HepG2 (cell line): ENCODE measurements around the gene PIGBOS1. TPM values are rescaled to one million over a fixed set of nuclear protein-coding genes. Genes with fewer than 3 reads are reported as not detected.

Experiments
- ATAC-seq: fragments of 200-7000 bp; cut with Tn5 transposase; 3 replicates; pipeline ENCODE4 v1.9.1; 2020; ENCODE audit warnings: mild to moderate bottlenecking, moderate library complexity
- BruUV-seq: library from RNA; stranded (reverse); fragments of 400-500 nt; replicated peaks from 2 replicates; lab custom pipeline; 2021; lab: Mats Ljungman, UMichigan
- CTCF ChIA-PET: fragments of 300-600 bp; formaldehyde crosslinking; extraction: SDS; loops from one replicate; lab custom pipeline; 2021; ENCODE audit warnings: low total read pairs, inconsistent platforms, low intra/inter-chr PET ratio; lab: Yijun Ruan, JAX
- POLR2A ChIA-PET: fragments of 350-600 bp; sonication (Branson Sonifier 250); formaldehyde crosslinking; loops from one replicate; lab custom pipeline; 2020; ENCODE audit warnings: antibody characterized with exemption, inconsistent platforms; lab: Yijun Ruan, JAX
- DNase-seq: peaks from one replicate; pipeline ENCODE4 v3.0.0-alpha.2; 2015; ENCODE audit warnings: low spot score
- FAIRE-seq: peaks from 3 replicates; lab custom pipeline; 2011; peaks lifted over from hg19 to GRCh38; lab: Jason Lieb, UNC
- H2AFZ ChIP-seq: one replicate; pipeline ENCODE4 v1.6.1; 2011; ENCODE audit warnings: low read length, inconsistent platforms
- H3K27ac ChIP-seq: fragments of 300-600 bp; 3 replicates; pipeline ENCODE4 v1.8.0; 2011; ENCODE audit warnings: mixed run types, mild to moderate bottlenecking, mixed read lengths, low read length, inconsistent platforms; ENCODE audit not compliant: insufficient read depth; ENCODE audit errors: extremely low read length
- H3K27me3 ChIP-seq, 2 experiments: fragments of 200-600 bp in 1 of 2; 2 replicates in 1 of 2; 3 replicates in 1 of 2; pipeline versions ENCODE4 v1.6.0 to v1.8.0; 2011; ENCODE audit warnings: low read length in 2 of 2, mild to moderate bottlenecking in 2 of 2, moderate library complexity in 2 of 2, inconsistent platforms in 1 of 2; ENCODE audit not compliant: insufficient read depth in 2 of 2, control insufficient read depth in 1 of 2
- H3K36me3 ChIP-seq, 2 experiments: fragments of 200-600 bp in 1 of 2; replicated peaks in 1 of 2; 2 replicates in 1 of 2; 3 replicates in 1 of 2; pipeline versions ENCODE4 v1.5.1 to v1.8.0; 2011; ENCODE audit warnings: low read length in 2 of 2, inconsistent platforms in 1 of 2; ENCODE audit not compliant: insufficient read depth in 2 of 2, control insufficient read depth in 1 of 2
- H3K4me1 ChIP-seq: 2 replicates; pipeline ENCODE4 v1.5.1; 2012; ENCODE audit warnings: low read length, inconsistent platforms; ENCODE audit not compliant: insufficient read depth
- H3K4me2 ChIP-seq: 2 replicates; pipeline ENCODE4 v1.6.0; 2011; ENCODE audit warnings: low read depth, low read length, inconsistent platforms
- H3K4me3 ChIP-seq, 3 experiments: fragments of 200-600 bp in 1 of 3; sonication (generic), shearing (Covaris generic) in 1 of 3; replicated peaks in 1 of 3; 2 replicates each; pipeline ENCODE4 v1.5.1; 2011 to 2016; ENCODE audit warnings: low read length in 3 of 3, inconsistent platforms in 2 of 3, low read depth in 2 of 3, mild to moderate bottlenecking in 2 of 3, control low read depth in 1 of 3, mixed read lengths in 1 of 3; ENCODE audit not compliant: insufficient read depth in 1 of 3
- H3K79me2 ChIP-seq: one replicate; pipeline ENCODE4 v1.6.1; 2011; ENCODE audit warnings: low read length, inconsistent platforms; ENCODE audit not compliant: insufficient read depth
- H3K9ac ChIP-seq: 2 replicates; pipeline ENCODE4 v1.6.0; 2011; ENCODE audit warnings: mild to moderate bottlenecking, low read depth, low read length, inconsistent platforms; ENCODE audit not compliant: insufficient read depth
- H3K9me3 ChIP-seq: 2 replicates; pipeline ENCODE4 v1.5.1; 2012; ENCODE audit warnings: mild to moderate bottlenecking, low read length
- H4K20me1 ChIP-seq: 2 replicates; pipeline ENCODE4 v1.6.0; 2011; ENCODE audit warnings: inconsistent platforms, mild to moderate bottlenecking, low read length, moderate library complexity; ENCODE audit not compliant: insufficient read depth
- BATF2 ChIP-seq: sonication (generic); formaldehyde crosslinking; IDR thresholded peaks from 2 replicates; pipeline ENCODE4 v1.8.0; 2022; ENCODE audit warnings: mild to moderate bottlenecking, missing genetic modification reagents, moderate library complexity
- HMGXB4 ChIP-seq, 2 experiments: sonication (generic) in 1 of 2; formaldehyde crosslinking in 1 of 2; IDR thresholded peaks; 2 replicates each; pipeline versions ENCODE4 v1.4.0 to v1.6.1; 2018 to 2020; ENCODE audit warnings: missing genetic modification reagents in 2 of 2, borderline replicate concordance in 1 of 2, low read depth in 1 of 2, mild to moderate bottlenecking in 1 of 2, missing biosample characterization in 1 of 2
- HOXA7 ChIP-seq: sonication (generic); formaldehyde crosslinking; IDR thresholded peaks from 2 replicates; pipeline ENCODE4 v1.8.1; 2022; ENCODE audit warnings: mild to moderate bottlenecking, missing genetic modification reagents, moderate library complexity
- KLF16 ChIP-seq, 2 experiments: sonication (generic) in 1 of 2; formaldehyde crosslinking in 1 of 2; IDR thresholded peaks; 2 replicates each; pipeline versions ENCODE4 v1.6.1 to v1.8.0; 2016 to 2023; ENCODE audit warnings: missing genetic modification reagents in 2 of 2, missing compliant biosample characterization in 1 of 2
- MED8 ChIP-seq: sonication (generic); formaldehyde crosslinking; IDR thresholded peaks from 2 replicates; pipeline ENCODE4 v1.8.1; 2023; ENCODE audit warnings: mild to moderate bottlenecking, missing genetic modification reagents; ENCODE audit not compliant: insufficient replicate concordance
- PITX1 ChIP-seq: sonication (generic); formaldehyde crosslinking; IDR thresholded peaks from 2 replicates; pipeline ENCODE4 v1.5.1; 2020; ENCODE audit warnings: mild to moderate bottlenecking, missing genetic modification reagents
- POLR2G ChIP-seq: fragments of 200-400 bp; formaldehyde crosslinking; IDR thresholded peaks from 2 replicates; pipeline ENCODE4 v1.6.1; 2018; ENCODE audit warnings: mild to moderate bottlenecking, low read depth, low read length, moderate library complexity
- REPIN1 ChIP-seq: sonication (generic); formaldehyde crosslinking; IDR thresholded peaks from 2 replicates; pipeline ENCODE4 v1.8.0; 2022; ENCODE audit warnings: missing genetic modification reagents, low read depth, mild to moderate bottlenecking, borderline replicate concordance
- ZNF142 ChIP-seq: sonication (generic); formaldehyde crosslinking; IDR thresholded peaks from 2 replicates; pipeline ENCODE4 v1.4.0; 2020; ENCODE audit warnings: missing genetic modification reagents
- ZNF790 ChIP-seq: sonication (generic); formaldehyde crosslinking; IDR thresholded peaks from 2 replicates; pipeline ENCODE4 v1.8.0; 2022; ENCODE audit warnings: missing genetic modification reagents, mild to moderate bottlenecking, borderline replicate concordance
- WGBS: methylation state at CpG from one replicate; pipeline ENCODE4 v1.1.6; 2017; ENCODE audit warnings: low lambda C conversion rate; 5-methylcytosine and 5-hydroxymethylcytosine counted together
- in situ Hi-C: cut with HindIII; loops from 2 replicates; pipeline ENCODE4 v1.10.0; 2017; ENCODE audit warnings: low pct_unique_long_range_greater_than_20kb; ENCODE audit not compliant: extremely low pct_ligation_motif_present
- intact Hi-C: fragments of 100-400 bp; cut with micrococcal nuclease; formaldehyde crosslinking; loops from one replicate; pipeline ENCODE4 v1.10.0; 2022; ENCODE audit not compliant: unreplicated experiment
- polyA plus RNA-seq, 8 experiments: library from polyadenylated mRNA; depleted of rRNA in 3 of 8; stranded (reverse) in 7 of 8; unstranded in 1 of 8; fragments of >200 nt; fragmentation: Illumina TruSeq in 4 of 8; extraction: Trizol in 4 of 8; gene quantifications; 2 replicates each; pipeline versions ENCODE4 v1.2.1 to v1.2.3, GENCODE V29; 2011 to 2016; ENCODE audit warnings: low read depth in 4 of 8, missing spikeins in 1 of 8, mixed read lengths in 1 of 8; ENCODE audit not compliant: insufficient read depth in 1 of 8
- total RNA-seq, 5 experiments: library from RNA; depleted of rRNA; stranded (reverse); fragments of >200 nt; fragmentation: Illumina TruSeq; extraction: Trizol; gene quantifications; 2 replicates each; pipeline ENCODE4 v1.2.3, GENCODE V29; 2016; ENCODE audit warnings: low read depth in 1 of 5

Gene PIGBOS1
- total and polyA plus RNA-seq, 2 of the 13 experiments (the other 11 are each of a cell fraction or from before 2014, with no cell fraction given), result 14.8 to 22.1 TPM

- Histone ChIP-seq H3K79me2 (no peaks in the 10 kb centered on the region), H3K36me3 (peaks cover 0 to 3% of the 10 kb centered on the region in 2 experiments; a peak in 3 of 5 replicates), H3K9me3 (no peaks in the 10 kb centered on the region), H3K27me3 (no peaks in the 10 kb centered on the region), H3K4me2 (no peak overlapping the region), H3K27ac (no peak overlapping the region), H3K4me1 (peaks cover 7% of the 10 kb centered on the region), H3K9ac (no peak overlapping the region), H3K4me3 (no peak overlapping the region), H2AFZ (no peak overlapping the region), H4K20me1 (no peaks in the 10 kb centered on the region)
- intact Hi-C loops (no loop called here), in situ Hi-C loops (no loop called here)
- no TSS peak for BruUV-seq
- no peak for FAIRE-seq
- no peak for DNase-seq
- no peak for ATAC-seq
- POLR2A ChIA-PET, result no interaction called here
- CTCF ChIA-PET, result no interaction called here
- TF ChIP-seq ZNF142 (CRISPR knock-in tag) (no peak), BATF2 (CRISPR knock-in tag) (no peak), PITX1 (CRISPR knock-in tag) (no peak), POLR2G (no peak), HMGXB4 (CRISPR knock-in tag; IDR thresholded peaks at IDR 0.05; ENCODE audit: borderline replicate concordance in 1 of 2, low read depth in 1 of 2) (no peak), REPIN1 (CRISPR knock-in tag) (no peak), KLF16 (CRISPR knock-in tag; IDR thresholded peaks at IDR 0.05) (no peak), MED8 (no peak), HOXA7 (CRISPR knock-in tag) (no peak), ZNF790 (CRISPR knock-in tag) (no peak)
- 91% methylated on average over 1 of the region's 1 CpG for WGBS
These were observed 48.1 kb upstream of the PIGBOS1 start for GRCh38 chr15:55366981-55367380.
